T-helper 1 cell (primary cell): ENCODE data around the gene MYL9.
"Not testable (repeated sequence)": the region's sequence is repeated elsewhere in the genome, so short reads cannot be mapped to it uniquely, and the experiment has no call there.

Experiments
- DNase-seq, 5 donors: peaks; one replicate each; pipeline ENCODE4 v3.0.0-alpha.2; 2012 to 2020

Gene MYL9

GRCh38 chr20:36549942-36550789 lies 8.8 kb downstream of the MYL9 start:
- DNase-seq = no peak

- no peak for DNase-seq
Measured at GRCh38 chr20:36550790-36551299, 9.5 kb downstream of the MYL9 start.

- DNase-seq = no peak
Measured at GRCh38 chr20:36555248-36555647, 13.9 kb downstream of the MYL9 start.

- DNase-seq = no peak
Measured at GRCh38 chr20:36562724-36563123, 21.4 kb downstream of the MYL9 start.

GRCh38 chr20:36563374-36563773 lies 22.1 kb downstream of the MYL9 start:
- no peak for DNase-seq

GRCh38 chr20:36564078-36564725 lies 22.9 kb downstream of the MYL9 start:
- DNase-seq = not testable (repeated sequence)

GRCh38 chr20:36564726-36565121 lies 23.4 kb downstream of the MYL9 start:
- not testable (repeated sequence) for DNase-seq

GRCh38 chr20:36565520-36565919 lies 24.2 kb downstream of the MYL9 start:
- no peak for DNase-seq

GRCh38 chr20:36569847-36570429 lies 28.6 kb downstream of the MYL9 start:
- no peak for DNase-seq

- DNase-seq = no peak
Measured at GRCh38 chr20:36571564-36572504, 30.5 kb downstream of the MYL9 start.

- peak; percentile 22 to 63 (median 56) for DNase-seq
Measured at GRCh38 chr20:36572701-36573102, 31.4 kb downstream of the MYL9 start.

- DNase-seq = peak; percentile 80 to 88 (median 86)
Measured at GRCh38 chr20:36573103-36573797, 31.9 kb downstream of the MYL9 start, which contains the start of gene TGIF2. Gene TGIF2 (plus strand): TSS chr20:36573597. CDS start chr20:36578775, 5,178 bp downstream.

GRCh38 chr20:36573798-36574365 lies 32.6 kb downstream of the MYL9 start:
- DNase-seq = peak in 3 of 5 donors; percentile 22 to 39 (median 34)

- peak; percentile 28 to 44 (median 35) for DNase-seq
Measured at GRCh38 chr20:36574366-36575135, 33.2 kb downstream of the MYL9 start.

- DNase-seq = no peak
Measured at GRCh38 chr20:36576081-36576445, 34.7 kb downstream of the MYL9 start.

GRCh38 chr20:36578356-36579041 lies 37.2 kb downstream of the MYL9 start:
- no peak for DNase-seq

GRCh38 chr20:36579996-36580545 lies 38.8 kb downstream of the MYL9 start:
- no peak for DNase-seq

- DNase-seq = peak in 1 of 5 donors; percentile 60
Measured at GRCh38 chr20:36582322-36582721, 41.0 kb downstream of the MYL9 start.

GRCh38 chr20:36582821-36583220 lies 41.5 kb downstream of the MYL9 start:
- DNase-seq = no peak
